Activated T-cell treated with anti-CD3 and anti-CD28 coated beads for 48 hours (primary cell): ENCODE results near the gene HAGH.

Source experiments
- DNase-seq: peaks from one replicate; pipeline ENCODE4 v3.0.0-alpha.2; 2020; ENCODE audit warnings: low read depth

Gene HAGH

GRCh38 chr16:1773703-1774447 is 52.8 kb downstream of the HAGH start:
- DNase-seq, result no peak

GRCh38 chr16:1772908-1773702 is 53.5 kb downstream of the HAGH start, which contains the start of gene MRPS34:
TSS of gene MRPS34 (minus strand) at chr16:1773134. CDS start at chr16:1773119, 15 bp downstream.
- DNase-seq, result peak; percentile 79

GRCh38 chr16:1772362-1772907 is 54.2 kb downstream of the HAGH start, which contains the start of gene EME2:
TSS of gene EME2 (plus strand) at chr16:1772810. CDS start at chr16:1773228, 418 bp downstream.
- peak; percentile 53 for DNase-seq

GRCh38 chr16:1771864-1772361 is 54.7 kb downstream of the HAGH start:
- no peak for DNase-seq

- peak; percentile 79 for DNase-seq
Observed at GRCh38 chr16:1771188-1771863, 55.3 kb downstream of the HAGH start, which contains the start of gene NME3. TSS of gene NME3 (minus strand) at chr16:1771543. CDS start at chr16:1771534, 9 bp downstream.

- peak; percentile 46 for DNase-seq
Observed at GRCh38 chr16:1770328-1771187, 56.1 kb downstream of the HAGH start.

GRCh38 chr16:1769402-1770300 is 57.0 kb downstream of the HAGH start:
- no peak for DNase-seq

GRCh38 chr16:1768767-1769401 is 57.7 kb downstream of the HAGH start:
- no peak for DNase-seq

- DNase-seq, result no peak
Observed at GRCh38 chr16:1768061-1768766, 58.4 kb downstream of the HAGH start.

- DNase-seq, result no peak
Observed at GRCh38 chr16:1767116-1767994, 59.3 kb downstream of the HAGH start.

GRCh38 chr16:1766701-1767100 is 59.9 kb downstream of the HAGH start:
- no peak for DNase-seq

- DNase-seq, result no peak
Observed at GRCh38 chr16:1766231-1766630, 60.4 kb downstream of the HAGH start.

- no peak for DNase-seq
Observed at GRCh38 chr16:1765826-1766225, 60.8 kb downstream of the HAGH start.

GRCh38 chr16:1764971-1765370 is 61.7 kb downstream of the HAGH start:
- no peak for DNase-seq

- no peak for DNase-seq
Observed at GRCh38 chr16:1763521-1764511, 62.8 kb downstream of the HAGH start.

GRCh38 chr16:1762879-1763520 is 63.6 kb downstream of the HAGH start:
- no peak for DNase-seq
